ENCODE measurements around the gene KIAA1217. TPM values are rescaled to one million over a fixed set of nuclear protein-coding genes. Genes with fewer than 3 reads are reported as not detected.

The KIAA1217 gene
- total RNA-seq, 3 donors from 2014 or later, result 49.5 to 94.5 (median 63.9) TPM

GRCh38 chr10:24375510-24375909 is 166.6 kb downstream of the KIAA1217 start:
- Histone ChIP-seq H3K9me3 (no peaks in the 10 kb centered on the region), H3K4me3 (no peak overlapping the region), H3K4me1 (ENCODE audit: low read depth) (no peaks in the 10 kb centered on the region), H3K36me3 (ENCODE audit: low read depth) (no peaks in the 10 kb centered on the region)
- no peak for TF ChIP-seq CTCF (IDR thresholded peaks at IDR 0.05)
- DNase-seq (no peak), ATAC-seq (no peak)
- intact Hi-C loops (cut with DNase I, micrococcal nuclease), result no loop called here

- H3K4me1 ChIP-seq (ENCODE audit: low read depth), result no peaks in the 10 kb centered on the region
- H3K36me3 ChIP-seq (ENCODE audit: low read depth), result no peaks in the 10 kb centered on the region
- no peak for DNase-seq
- no peak overlapping the region for H3K4me3 ChIP-seq
- no peak for TF ChIP-seq CTCF (IDR thresholded peaks at IDR 0.05)
- ATAC-seq, result no peak
- intact Hi-C loops (cut with DNase I, micrococcal nuclease), result no loop called here
- H3K9me3 ChIP-seq, result no peaks in the 10 kb centered on the region
These were observed 167.8 kb downstream of the KIAA1217 start for GRCh38 chr10:24376731-24377130.

- DNase-seq (no peak), ATAC-seq (no peak)
- Histone ChIP-seq H3K9me3 (no peaks in the 10 kb centered on the region), H3K4me1 (ENCODE audit: low read depth) (peaks cover 7% of the 10 kb centered on the region), H3K36me3 (ENCODE audit: low read depth) (no peaks in the 10 kb centered on the region), H3K4me3 (no peak overlapping the region)
- intact Hi-C loops (cut with DNase I, micrococcal nuclease), result no loop called here
- TF ChIP-seq CTCF (IDR thresholded peaks at IDR 0.05), result no peak
These were observed 169.4 kb downstream of the KIAA1217 start for GRCh38 chr10:24378126-24378920.

- no peak for DNase-seq
These were observed 172.5 kb downstream of the KIAA1217 start for GRCh38 chr10:24381235-24382010.

GRCh38 chr10:24382045-24382444 is 173.1 kb downstream of the KIAA1217 start:
- Histone ChIP-seq H3K36me3 (ENCODE audit: low read depth) (no peaks in the 10 kb centered on the region), H3K9me3 (no peaks in the 10 kb centered on the region), H3K4me3 (no peak overlapping the region), H3K4me1 (ENCODE audit: low read depth) (peaks cover 12% of the 10 kb centered on the region)
- TF ChIP-seq CTCF (IDR thresholded peaks at IDR 0.05), result no peak
- DNase-seq, result no peak
- ATAC-seq, result no peak
- intact Hi-C loops (cut with DNase I, micrococcal nuclease), result no loop called here

More at GRCh38 chr10:24381235-24382010, 172.5 kb downstream of the KIAA1217 start:
- Histone ChIP-seq H3K36me3 (ENCODE audit: low read depth) (no peaks in the 10 kb centered on the region), H3K9me3 (no peaks in the 10 kb centered on the region), H3K4me1 (ENCODE audit: low read depth) (peaks cover 12% of the 10 kb centered on the region), H3K4me3 (no peak overlapping the region)
- no peak for ATAC-seq
- intact Hi-C loops (cut with DNase I, micrococcal nuclease), result no loop called here
- TF ChIP-seq CTCF (IDR thresholded peaks at IDR 0.05), result no peak
